Right atrium auricular region (tissue), 2 donors: ENCODE measurements around the gene SERINC5. TPM values are rescaled to one million over a fixed set of nuclear protein-coding genes. Genes with fewer than 3 reads are reported as not detected.
"Not testable (repeated sequence)": the region's sequence is repeated elsewhere in the genome, so short reads cannot be mapped to it uniquely, and the experiment has no call there.

ENCODE experiments used
- DNase-seq: peaks from one replicate; pipeline ENCODE4 v3.0.0-alpha.2; 2019; ENCODE audit warnings: low spot score
- H3K27ac ChIP-seq, 2 donors: fragments of 200-600 bp; sonication (generic); 1 replicate in 1 of 2; 2 replicates in 1 of 2; pipeline ENCODE4 v1.5.1; 2016 to 2019
- H3K27me3 ChIP-seq, 2 donors: fragments of 200-600 bp; sonication (generic); one replicate each; pipeline versions ENCODE4 v1.5.1 to v1.6.0; 2017 to 2019
- H3K36me3 ChIP-seq: fragments of 200-600 bp; sonication (generic); one replicate; pipeline ENCODE4 v1.5.1; 2016
- H3K4me1 ChIP-seq, 2 donors: fragments of 200-600 bp; sonication (generic); one replicate each; pipeline versions ENCODE4 v1.5.1 to v1.6.0; 2017 to 2019
- H3K4me3 ChIP-seq, 2 donors: fragments of 200-600 bp; sonication (generic); 1 replicate in 1 of 2; 2 replicates in 1 of 2; pipeline ENCODE4 v1.5.1; 2017 to 2019; ENCODE audit warnings: mild to moderate bottlenecking in 1 of 2, moderate library complexity in 1 of 2
- H3K9me3 ChIP-seq, 2 donors: fragments of 200-600 bp; sonication (generic); one replicate each; pipeline ENCODE4 v1.5.1; 2019
- CTCF ChIP-seq, 2 donors: fragments of 200-600 bp; sonication (generic); IDR thresholded peaks; one replicate each; pipeline ENCODE4 v1.5.1; 2019; ENCODE audit warnings: antibody characterized with exemption in 2 of 2
- total RNA-seq, 2 donors: library from RNA; depleted of rRNA; stranded (reverse); fragments of >200 nt; gene quantifications; one replicate each; pipeline ENCODE4 v1.1.0, GENCODE V29; 2016

Gene SERINC5
- total RNA-seq, 2 donors from 2014 or later = 9.2 to 11.0 TPM

DNA sequence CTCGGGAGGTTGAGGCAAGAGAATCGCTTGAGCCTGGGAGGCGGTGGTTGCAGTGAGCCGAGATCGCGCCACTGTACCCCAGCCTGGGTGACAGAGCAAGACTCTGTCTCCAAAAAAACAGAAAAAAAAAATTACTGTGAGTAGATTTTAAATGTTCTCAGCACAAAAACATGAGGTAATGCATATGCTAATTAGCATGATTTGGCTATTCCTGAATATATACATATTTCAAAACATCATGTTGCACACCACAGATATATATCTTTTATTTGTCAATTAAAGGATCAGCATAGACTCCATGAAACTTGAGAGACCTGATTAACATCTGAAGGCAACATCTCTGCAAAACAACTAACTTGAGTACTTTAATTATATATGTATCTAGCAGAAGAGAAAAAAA lies 117.4 kb downstream of the SERINC5 start:
- no peak overlapping the region for H3K27ac ChIP-seq
- peaks cover 0 to 28% of the 10 kb centered on the region in 2 donors for H3K4me1 ChIP-seq
- no peak overlapping the region for H3K4me3 ChIP-seq
- TF ChIP-seq CTCF (IDR thresholded peaks at IDR 0.05) = no peak
- no peaks in the 10 kb centered on the region for H3K27me3 ChIP-seq
- no peaks in the 10 kb centered on the region for H3K9me3 ChIP-seq
- no peak for DNase-seq
- no peaks in the 10 kb centered on the region for H3K36me3 ChIP-seq

GRCh38 chr5:80136798-80137197 lies 119.0 kb downstream of the SERINC5 start:
- not testable (repeated sequence) for H3K27me3 ChIP-seq, H3K36me3 ChIP-seq, H3K27ac ChIP-seq, H3K4me3 ChIP-seq, DNase-seq, H3K9me3 ChIP-seq
- peaks cover 0 to 21% of the 10 kb centered on the region in 2 donors for H3K4me1 ChIP-seq

GRCh38 chr5:80134876-80135275 lies 121.0 kb downstream of the SERINC5 start:
- TF ChIP-seq CTCF (IDR thresholded peaks at IDR 0.05) = no peak
- peaks cover 0 to 6% of the 10 kb centered on the region in 2 donors for H3K4me1 ChIP-seq
- no peak for DNase-seq
- H3K4me3 ChIP-seq = no peak overlapping the region
- no peaks in the 10 kb centered on the region for H3K27me3 ChIP-seq
- no peaks in the 10 kb centered on the region for H3K9me3 ChIP-seq
- no peaks in the 10 kb centered on the region for H3K36me3 ChIP-seq
- H3K27ac ChIP-seq = no peak overlapping the region

DNA sequence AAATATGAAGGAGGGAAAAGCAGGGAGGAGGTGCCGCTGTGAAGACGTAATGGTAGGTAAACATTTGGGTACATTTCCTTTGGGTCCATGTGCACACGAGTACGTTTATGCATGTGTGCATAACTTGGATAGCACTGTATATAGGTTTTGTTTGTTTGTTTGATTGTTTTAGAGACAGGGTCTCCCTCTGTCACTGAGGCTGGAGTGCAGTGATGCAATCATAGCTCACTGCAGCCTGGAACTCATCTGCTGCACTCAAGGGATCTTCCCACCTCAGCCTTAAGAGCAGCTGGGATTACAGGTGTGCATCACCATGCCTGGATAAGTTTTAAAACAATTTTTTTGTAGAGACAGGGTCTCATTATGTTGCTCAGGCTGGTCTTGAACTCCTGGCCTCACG lies 126.7 kb downstream of the SERINC5 start:
- Histone ChIP-seq H3K36me3 (no peaks in the 10 kb centered on the region), H3K9me3 (no peaks in the 10 kb centered on the region), H3K27ac (no peak overlapping the region), H3K4me1 (no peaks in the 10 kb centered on the region), H3K27me3 (no peaks in the 10 kb centered on the region), H3K4me3 (no peak overlapping the region)
- TF ChIP-seq CTCF (IDR thresholded peaks at IDR 0.05) = no peak
- no peak for DNase-seq

- no peaks in the 10 kb centered on the region for H3K4me1 ChIP-seq
- no peaks in the 10 kb centered on the region for H3K9me3 ChIP-seq
- TF ChIP-seq CTCF (IDR thresholded peaks at IDR 0.05) = no peak
- no peak overlapping the region for H3K4me3 ChIP-seq
- H3K27me3 ChIP-seq = no peaks in the 10 kb centered on the region
- no peak overlapping the region for H3K27ac ChIP-seq
- no peak for DNase-seq
- H3K36me3 ChIP-seq = no peaks in the 10 kb centered on the region
Measured at GRCh38 chr5:80128141-80128540, 127.7 kb downstream of the SERINC5 start.

- no peaks in the 10 kb centered on the region for H3K4me1 ChIP-seq
- no peak for DNase-seq
Measured at GRCh38 chr5:80127116-80127552, 128.7 kb downstream of the SERINC5 start.

More at GRCh38 chr5:80127116-80127552, 128.7 kb downstream of the SERINC5 start:
- Histone ChIP-seq H3K27me3 (no peaks in the 10 kb centered on the region), H3K9me3 (no peaks in the 10 kb centered on the region), H3K4me3 (no peak overlapping the region), H3K27ac (no peak overlapping the region), H3K36me3 (no peaks in the 10 kb centered on the region)
- TF ChIP-seq CTCF (IDR thresholded peaks at IDR 0.05) = no peak
